ENCODE results near the gene MANBA. TPM values are rescaled to one million over a fixed set of nuclear protein-coding genes. Genes with fewer than 3 reads are reported as not detected.

MANBA gene
- total RNA-seq, 1 donor from 2014 or later: 22.4 TPM

GRCh38 chr4:102585329-102585728, 175.4 kb downstream of the MANBA start:
- ATAC-seq (ENCODE audit: poor library complexity) (no peak), DNase-seq (no peak)
- intact Hi-C loops (cut with DNase I): no loop called here

DNA sequence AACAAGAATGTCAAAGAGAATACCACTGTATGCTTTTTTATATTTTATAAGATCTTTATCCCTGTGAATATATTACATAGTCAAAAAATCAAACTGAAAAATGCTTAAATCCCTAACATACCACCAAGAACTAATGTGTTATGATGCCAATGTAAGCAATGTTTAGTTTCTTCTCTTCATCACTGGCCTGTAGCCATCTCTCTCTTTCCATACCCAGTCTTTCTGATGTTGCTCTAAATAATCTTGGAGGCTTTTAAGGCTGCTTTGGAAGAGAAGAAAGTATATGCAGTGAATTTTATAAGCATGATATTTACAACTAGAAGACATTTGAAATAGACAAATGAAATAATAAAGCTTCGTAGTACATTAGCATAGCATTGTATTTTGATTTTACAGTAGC, 176.7 kb downstream of the MANBA start:
- DNase-seq: no peak
- intact Hi-C loops (cut with DNase I): no loop called here
- no peak for ATAC-seq (ENCODE audit: poor library complexity)

Other genes starting within 250 kb of the MANBA start
- gene UBE2D3, start 66.6 kb upstream of the MANBA start, total RNA-seq: 262 TPM
- gene CISD2, start 108.0 kb upstream of the MANBA start, total RNA-seq: 14.1 TPM

Data from Right ventricle myocardium superior (tissue), 1 donor.